BLaER1 (cell line): ENCODE results near the gene TYW1.
"Not testable (repeated sequence)": the region's sequence is repeated elsewhere in the genome, so short reads cannot be mapped to it uniquely, and the experiment has no call there.

Source experiments
- H3K27ac ChIP-seq: shearing (Covaris generic); formaldehyde crosslinking; 2 replicates; pipeline ENCODE4 v1.8.1; 2022
- H3K27me3 ChIP-seq: shearing (Covaris generic); formaldehyde crosslinking; 2 replicates; pipeline ENCODE4 v1.8.1; 2022
- H3K36me3 ChIP-seq: shearing (Covaris generic); formaldehyde crosslinking; 2 replicates; pipeline ENCODE4 v1.8.1; 2022
- H3K4me1 ChIP-seq: shearing (Covaris generic); formaldehyde crosslinking; 2 replicates; pipeline ENCODE4 v1.8.1; 2022
- H3K4me2 ChIP-seq: shearing (Covaris generic); formaldehyde crosslinking; 2 replicates; pipeline ENCODE4 v1.8.1; 2022
- H3K4me3 ChIP-seq: shearing (Covaris generic); formaldehyde crosslinking; 2 replicates; pipeline ENCODE4 v1.8.1; 2022
- H3K9ac ChIP-seq: shearing (Covaris generic); formaldehyde crosslinking; 2 replicates; pipeline ENCODE4 v1.8.1; 2022
- H3K9me3 ChIP-seq: shearing (Covaris generic); formaldehyde crosslinking; 2 replicates; pipeline ENCODE4 v1.8.1; 2022
- H4K20me1 ChIP-seq: shearing (Covaris generic); formaldehyde crosslinking; 2 replicates; pipeline ENCODE4 v1.8.1; 2022
- Cebpa-rat ChIP-seq: shearing (Covaris generic); IDR thresholded peaks from 2 replicates; pipeline ENCODE4 v1.8.1; 2022

The TYW1 gene

GRCh38 chr7:67022511-67022910 is 25.9 kb downstream of the TYW1 start:
- H3K36me3 ChIP-seq = peaks cover 88% of the 10 kb centered on the region
- H3K27ac ChIP-seq = no peak overlapping the region
- no peak for TF ChIP-seq Cebpa-rat
- H3K27me3 ChIP-seq = no peaks in the 10 kb centered on the region
- no peak overlapping the region for H3K9ac ChIP-seq
- no peak overlapping the region for H3K4me3 ChIP-seq
- H4K20me1 ChIP-seq = peaks cover 7% of the 10 kb centered on the region; the same call in 1 of the 2 replicates
- no peak overlapping the region for H3K4me2 ChIP-seq
- H3K4me1 ChIP-seq = no peaks in the 10 kb centered on the region
- H3K9me3 ChIP-seq = no peaks in the 10 kb centered on the region

- H3K27ac ChIP-seq, H3K4me2 ChIP-seq, H4K20me1 ChIP-seq, H3K4me1 ChIP-seq, H3K27me3 ChIP-seq, H3K9ac ChIP-seq, H3K9me3 ChIP-seq, H3K4me3 ChIP-seq: not testable (repeated sequence)
- peaks cover 78% of the 10 kb centered on the region for H3K36me3 ChIP-seq
Measured at GRCh38 chr7:67025459-67025858, 28.8 kb downstream of the TYW1 start.

- Histone ChIP-seq H3K36me3 (peaks cover 55% of the 10 kb centered on the region), H3K9me3 (peaks cover 17% of the 10 kb centered on the region)
- H4K20me1 ChIP-seq, H3K4me2 ChIP-seq, H3K4me3 ChIP-seq, H3K4me1 ChIP-seq, H3K27ac ChIP-seq, H3K9ac ChIP-seq, H3K27me3 ChIP-seq: not testable (repeated sequence)
Measured at GRCh38 chr7:67031685-67032084, 35.1 kb downstream of the TYW1 start.

GRCh38 chr7:67033251-67033650 is 36.6 kb downstream of the TYW1 start:
- no peaks in the 10 kb centered on the region for H4K20me1 ChIP-seq
- no peak overlapping the region for H3K9ac ChIP-seq
- no peaks in the 10 kb centered on the region for H3K27me3 ChIP-seq
- peaks cover 17% of the 10 kb centered on the region for H3K9me3 ChIP-seq
- peaks cover 47% of the 10 kb centered on the region for H3K36me3 ChIP-seq
- H3K4me3 ChIP-seq = no peak overlapping the region
- no peak for TF ChIP-seq Cebpa-rat
- H3K4me2 ChIP-seq = no peak overlapping the region
- no peaks in the 10 kb centered on the region for H3K4me1 ChIP-seq
- H3K27ac ChIP-seq = no peak overlapping the region

DNA sequence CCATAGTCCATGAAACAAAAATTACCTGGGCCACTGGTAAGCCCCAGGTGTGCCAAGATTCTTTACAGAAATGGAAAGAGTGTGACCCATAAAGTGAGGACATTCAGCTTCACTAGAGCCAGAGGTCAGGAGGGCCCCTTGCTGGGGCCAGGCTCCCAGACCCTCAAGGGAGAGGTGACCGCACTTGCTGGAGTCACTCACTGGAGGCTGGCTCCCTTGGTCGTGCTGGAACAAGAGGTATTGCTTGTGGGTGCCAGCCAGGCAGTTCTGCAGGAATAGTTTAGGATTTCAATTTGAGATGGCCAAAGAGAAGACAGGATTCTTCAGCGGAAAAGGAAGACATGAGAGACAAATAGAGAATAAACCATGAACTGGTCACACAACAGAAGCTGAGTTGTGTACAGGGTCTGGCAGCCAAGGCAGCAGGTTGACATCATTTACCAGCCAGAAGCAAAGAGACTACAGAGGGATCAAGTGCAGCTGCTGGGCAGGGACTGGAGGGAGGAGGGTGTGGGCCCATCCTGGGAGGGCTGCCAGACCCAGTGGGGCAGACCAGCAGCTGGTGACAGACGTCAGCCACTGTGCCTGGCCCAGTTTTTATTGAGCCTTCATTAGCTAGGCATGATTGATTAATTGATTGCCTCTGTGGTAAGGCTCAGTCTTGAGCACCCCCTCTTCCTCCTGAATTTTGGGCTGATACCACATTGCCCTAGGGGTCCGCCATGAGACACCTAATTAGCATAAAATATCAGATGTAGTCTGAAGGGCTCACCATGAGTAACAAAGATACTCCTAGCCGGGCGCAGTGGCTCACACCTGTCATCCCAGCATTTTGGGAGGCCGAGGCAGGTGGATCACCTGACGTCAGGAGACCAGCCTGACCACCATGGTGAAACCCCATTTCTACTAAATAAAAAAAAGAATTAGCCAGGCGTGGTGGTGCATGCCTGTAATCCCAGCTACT is 40.1 kb downstream of the TYW1 start:
- H3K4me1 ChIP-seq, H3K4me2 ChIP-seq, H3K9ac ChIP-seq, H3K9me3 ChIP-seq, H3K27me3 ChIP-seq, H3K4me3 ChIP-seq, H3K27ac ChIP-seq, H4K20me1 ChIP-seq: not testable (repeated sequence)
- H3K36me3 ChIP-seq = peaks cover 39% of the 10 kb centered on the region

GRCh38 chr7:67040832-67041231 is 44.2 kb downstream of the TYW1 start:
- H3K36me3 ChIP-seq = peaks cover 30% of the 10 kb centered on the region
- not testable (repeated sequence) for H3K4me2 ChIP-seq, H3K4me1 ChIP-seq, H4K20me1 ChIP-seq, H3K9ac ChIP-seq, H3K4me3 ChIP-seq, H3K9me3 ChIP-seq, H3K27ac ChIP-seq, H3K27me3 ChIP-seq

GRCh38 chr7:67042781-67043558 is 46.3 kb downstream of the TYW1 start:
- H3K4me3 ChIP-seq, H3K27ac ChIP-seq, H3K27me3 ChIP-seq, H4K20me1 ChIP-seq, H3K9me3 ChIP-seq, H3K9ac ChIP-seq, H3K4me1 ChIP-seq, H3K4me2 ChIP-seq: not testable (repeated sequence)
- peaks cover 27% of the 10 kb centered on the region; the same call in 1 of the 2 replicates for H3K36me3 ChIP-seq

GRCh38 chr7:67043559-67043930 is 46.9 kb downstream of the TYW1 start:
- H3K27ac ChIP-seq = not testable (repeated sequence)

DNA sequence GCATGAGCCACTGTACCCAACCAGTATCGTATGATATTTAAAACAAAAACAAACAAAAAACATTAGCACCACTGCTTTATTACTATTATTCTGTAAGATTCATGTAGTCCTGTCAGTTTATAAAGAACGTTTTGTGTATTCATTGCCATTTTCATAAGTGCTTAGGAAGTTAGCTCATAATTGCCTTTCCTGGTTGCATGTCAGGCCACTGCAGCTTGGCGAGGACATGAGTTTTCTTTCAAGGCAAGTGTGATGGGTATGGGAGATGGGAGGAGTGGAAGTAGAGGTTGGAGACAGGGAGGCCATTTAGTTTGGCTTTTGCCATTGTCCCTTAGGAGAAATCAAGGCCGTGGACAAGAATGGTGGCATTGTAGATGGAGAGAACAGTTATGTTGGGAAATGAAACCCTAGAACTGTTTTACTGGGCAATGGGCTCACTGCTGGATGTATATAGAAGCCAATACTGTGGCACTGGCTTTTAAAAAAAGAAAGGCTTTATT is 48.9 kb downstream of the TYW1 start:
- Histone ChIP-seq H3K36me3 (peaks cover 30% of the 10 kb centered on the region; the same call in 1 of the 2 replicates), H3K4me1 (peaks cover 5% of the 10 kb centered on the region), H3K9me3 (no peaks in the 10 kb centered on the region), H4K20me1 (0 out of 2 replicates have a peak, but pooled peaks cover 6% of the 10 kb centered on the region), H3K9ac (no peak overlapping the region), H3K4me3 (no peak overlapping the region), H3K27ac (no peak overlapping the region), H3K27me3 (no peaks in the 10 kb centered on the region), H3K4me2 (no peak overlapping the region)
- no peak for TF ChIP-seq Cebpa-rat

More at GRCh38 chr7:67043559-67043930, 46.9 kb downstream of the TYW1 start:
- peaks cover 27% of the 10 kb centered on the region; the same call in 1 of the 2 replicates for H3K36me3 ChIP-seq
- not testable (repeated sequence) for H4K20me1 ChIP-seq, H3K27me3 ChIP-seq, H3K4me3 ChIP-seq, H3K9ac ChIP-seq, H3K4me2 ChIP-seq, H3K9me3 ChIP-seq, H3K4me1 ChIP-seq

GRCh38 chr7:67046819-67047218 is 50.2 kb downstream of the TYW1 start:
- not testable (repeated sequence) for H3K9ac ChIP-seq, H3K4me1 ChIP-seq, H3K27me3 ChIP-seq, H3K4me3 ChIP-seq, H3K4me2 ChIP-seq, H3K9me3 ChIP-seq, H4K20me1 ChIP-seq, H3K27ac ChIP-seq
- H3K36me3 ChIP-seq = peaks cover 38% of the 10 kb centered on the region

DNA sequence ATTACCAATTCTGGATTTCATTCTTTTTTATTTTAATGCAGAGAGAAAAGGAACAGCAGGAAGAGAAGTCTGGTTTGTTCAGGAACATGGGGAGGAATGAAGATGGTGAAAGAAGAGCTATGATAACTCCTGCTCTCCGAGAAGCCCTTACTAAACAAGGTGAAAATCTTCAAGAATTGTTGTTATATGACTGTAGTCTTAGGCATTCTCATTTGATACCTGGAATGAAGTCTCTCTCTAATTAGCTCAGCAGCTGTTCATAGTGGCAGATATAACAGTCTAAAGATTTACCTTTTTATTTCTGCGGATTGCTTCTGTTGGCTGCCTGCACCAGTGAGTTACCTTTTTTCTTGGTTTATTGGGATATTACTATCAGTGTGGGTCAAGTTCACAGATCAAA is 53.3 kb downstream of the TYW1 start:
- H3K9me3 ChIP-seq, H3K27me3 ChIP-seq, H3K27ac ChIP-seq, H4K20me1 ChIP-seq, H3K9ac ChIP-seq, H3K4me2 ChIP-seq, H3K4me1 ChIP-seq, H3K4me3 ChIP-seq: not testable (repeated sequence)
- peaks cover 51% of the 10 kb centered on the region for H3K36me3 ChIP-seq

GRCh38 chr7:67052161-67052560 is 55.5 kb downstream of the TYW1 start:
- H3K4me2 ChIP-seq, H3K4me1 ChIP-seq, H3K9me3 ChIP-seq, H3K27ac ChIP-seq, H4K20me1 ChIP-seq, H3K4me3 ChIP-seq, H3K9ac ChIP-seq, H3K27me3 ChIP-seq: not testable (repeated sequence)
- H3K36me3 ChIP-seq = peaks cover 41% of the 10 kb centered on the region
